Smooth muscle cell (in vitro differentiated cells): ENCODE results near the gene PDF. TPM values are rescaled to one million over a fixed set of nuclear protein-coding genes. Genes with fewer than 3 reads are reported as not detected.

Experiments
- DNase-seq: peaks from one replicate; lab custom pipeline; 2025; ENCODE audit not compliant: unreplicated experiment; lab: John Stamatoyannopoulos, UW
- H2AFZ ChIP-seq: fragments of 200-600 bp; sonication (generic); 2 replicates; pipeline ENCODE4 v1.6.0; 2016; ENCODE audit warnings: antibody characterized with exemption, low read depth, mild to moderate bottlenecking
- H3F3A ChIP-seq: fragments of 200-600 bp; sonication (generic); 2 replicates; pipeline ENCODE4 v1.6.0; 2017; ENCODE audit warnings: antibody characterized with exemption, low read depth
- H3K27ac ChIP-seq: fragments of 200-600 bp; sonication (generic); 2 replicates; pipeline ENCODE4 v1.5.1; 2016; ENCODE audit warnings: low read depth, mild to moderate bottlenecking
- H3K27me3 ChIP-seq: fragments of 200-600 bp; sonication (generic); 2 replicates; pipeline ENCODE4 v1.6.1; 2016; ENCODE audit warnings: low read depth, mild to moderate bottlenecking
- H3K36me3 ChIP-seq: fragments of 200-600 bp; sonication (generic); 2 replicates; pipeline ENCODE4 v1.5.1; 2016; ENCODE audit warnings: low read depth
- H3K4me1 ChIP-seq: fragments of 200-600 bp; sonication (generic); 2 replicates; pipeline ENCODE4 v1.5.1; 2016; ENCODE audit warnings: low read depth
- H3K4me2 ChIP-seq: fragments of 200-600 bp; sonication (generic); 2 replicates; pipeline ENCODE4 v1.6.0; 2016; ENCODE audit warnings: mild to moderate bottlenecking
- H3K4me3 ChIP-seq: fragments of 200-600 bp; sonication (generic); 2 replicates; pipeline ENCODE4 v1.5.1; 2016; ENCODE audit warnings: mild to moderate bottlenecking
- H3K79me2 ChIP-seq: fragments of 200-600 bp; sonication (generic); 2 replicates; pipeline ENCODE4 v1.6.0; 2016; ENCODE audit warnings: low read depth, mild to moderate bottlenecking
- H3K9ac ChIP-seq: fragments of 200-600 bp; sonication (generic); 2 replicates; pipeline ENCODE4 v1.6.0; 2016; ENCODE audit warnings: low read depth
- H3K9me3 ChIP-seq: fragments of 200-600 bp; sonication (generic); replicated peaks from 2 replicates; pipeline ENCODE4 v1.5.1; 2016; ENCODE audit warnings: low read depth
- H4K20me1 ChIP-seq: fragments of 200-600 bp; sonication (generic); 2 replicates; pipeline ENCODE4 v1.6.0; 2016; ENCODE audit warnings: low read depth
- CTCF ChIP-seq: fragments of 200-600 bp; sonication (generic); IDR thresholded peaks from 2 replicates; pipeline ENCODE4 v1.5.1; 2017; ENCODE audit warnings: borderline replicate concordance, mild to moderate bottlenecking, antibody characterized with exemption; ENCODE audit not compliant: insufficient read depth, poor library complexity, severe bottlenecking
- WGBS: methylation state at CpG from one replicate; pipeline ENCODE4 v1.1.7; 2016; ENCODE audit warnings: low lambda C conversion rate; 5-methylcytosine and 5-hydroxymethylcytosine counted together
- polyA plus RNA-seq: library from polyadenylated mRNA; unstranded; fragments of >200 nt; fragmentation: Nextera tagmentation; extraction: Ambion mirVana; gene quantifications from 2 replicates; pipeline ENCODE4 v1.2.1, GENCODE V29; 2016
- total RNA-seq: library from RNA; depleted of rRNA; stranded (reverse); fragments of >200 nt; gene quantifications from 2 replicates; pipeline ENCODE4 v1.2.3, GENCODE V29; 2014

The PDF gene
- total and polyA plus RNA-seq, 2 experiments from 2014 or later = 4.4 to 5.4 TPM

GRCh38 chr16:69319826-69320739, 10.3 kb downstream of the PDF start:
- H3K9ac ChIP-seq = no peak overlapping the region
- no peak for TF ChIP-seq CTCF

GRCh38 chr16:69319381-69319780, 11.0 kb downstream of the PDF start:
- Histone ChIP-seq H3K36me3 (no peaks in the 10 kb centered on the region), H3K4me1 (no peaks in the 10 kb centered on the region), H3K9ac (no peak overlapping the region), H3K9me3 (no peaks in the 10 kb centered on the region), H3K27ac (no peak overlapping the region), H3K4me2 (no peak overlapping the region), H2AFZ (no peak overlapping the region), H3K27me3 (no peaks in the 10 kb centered on the region), H4K20me1 (peaks cover 39% of the 10 kb centered on the region), H3F3A (no peaks in the 10 kb centered on the region), H3K4me3 (no peak overlapping the region), H3K79me2 (peaks cover 18% of the 10 kb centered on the region)
- TF ChIP-seq CTCF = no peak
- DNase-seq = no peak
- WGBS = 98% methylated on average over 9 of the region's 9 CpGs

More at GRCh38 chr16:69319826-69320739, 10.3 kb downstream of the PDF start:
- no peak overlapping the region for H3K4me3 ChIP-seq
- H3K9me3 ChIP-seq = no peaks in the 10 kb centered on the region
- no peaks in the 10 kb centered on the region for H3K36me3 ChIP-seq
- H3F3A ChIP-seq = no peaks in the 10 kb centered on the region
- peaks cover 41% of the 10 kb centered on the region for H4K20me1 ChIP-seq
- H3K79me2 ChIP-seq = peaks cover 17% of the 10 kb centered on the region
- no peaks in the 10 kb centered on the region for H3K27me3 ChIP-seq
- WGBS = 97% methylated on average over 30 of the region's 30 CpGs
- no peak overlapping the region for H2AFZ ChIP-seq
- no peak overlapping the region for H3K4me2 ChIP-seq
- DNase-seq = no peak
- H3K4me1 ChIP-seq = no peaks in the 10 kb centered on the region
- no peak overlapping the region for H3K27ac ChIP-seq

- whole genome bisulfite sequencing = 95% methylated on average over 10 of the region's 10 CpGs
- no peak overlapping the region for H3K27ac ChIP-seq
- H3K79me2 ChIP-seq = peaks cover 21% of the 10 kb centered on the region
- H3K4me1 ChIP-seq = no peaks in the 10 kb centered on the region
- TF ChIP-seq CTCF = no peak
- no peak for DNase-seq
- H3K4me2 ChIP-seq = no peak overlapping the region
- H3K36me3 ChIP-seq = no peaks in the 10 kb centered on the region
- no peaks in the 10 kb centered on the region for H3K9me3 ChIP-seq
- no peak overlapping the region for H3K9ac ChIP-seq
- no peaks in the 10 kb centered on the region for H3K27me3 ChIP-seq
- H4K20me1 ChIP-seq = peaks cover 39% of the 10 kb centered on the region
- no peak overlapping the region for H2AFZ ChIP-seq
- H3F3A ChIP-seq = no peaks in the 10 kb centered on the region
- H3K4me3 ChIP-seq = no peak overlapping the region
Observed at GRCh38 chr16:69318911-69319289, 11.5 kb downstream of the PDF start.
